Smooth muscle cell (in vitro differentiated cells): ENCODE data around the gene TMEM14A. TPM values are rescaled to one million over a fixed set of nuclear protein-coding genes. Genes with fewer than 3 reads are reported as not detected.
A peak's percentile ranks its signal among the peaks of the same experiment; 100 is the strongest.

Experiments
- DNase-seq: peaks from one replicate; lab custom pipeline; 2025; ENCODE audit not compliant: unreplicated experiment; lab: John Stamatoyannopoulos, UW
- H2AFZ ChIP-seq: fragments of 200-600 bp; sonication (generic); 2 replicates; pipeline ENCODE4 v1.6.0; 2016; ENCODE audit warnings: antibody characterized with exemption, low read depth, mild to moderate bottlenecking
- H3F3A ChIP-seq: fragments of 200-600 bp; sonication (generic); 2 replicates; pipeline ENCODE4 v1.6.0; 2017; ENCODE audit warnings: antibody characterized with exemption, low read depth
- H3K27ac ChIP-seq: fragments of 200-600 bp; sonication (generic); 2 replicates; pipeline ENCODE4 v1.5.1; 2016; ENCODE audit warnings: low read depth, mild to moderate bottlenecking
- H3K27me3 ChIP-seq: fragments of 200-600 bp; sonication (generic); 2 replicates; pipeline ENCODE4 v1.6.1; 2016; ENCODE audit warnings: low read depth, mild to moderate bottlenecking
- H3K36me3 ChIP-seq: fragments of 200-600 bp; sonication (generic); 2 replicates; pipeline ENCODE4 v1.5.1; 2016; ENCODE audit warnings: low read depth
- H3K4me1 ChIP-seq: fragments of 200-600 bp; sonication (generic); 2 replicates; pipeline ENCODE4 v1.5.1; 2016; ENCODE audit warnings: low read depth
- H3K4me2 ChIP-seq: fragments of 200-600 bp; sonication (generic); 2 replicates; pipeline ENCODE4 v1.6.0; 2016; ENCODE audit warnings: mild to moderate bottlenecking
- H3K4me3 ChIP-seq: fragments of 200-600 bp; sonication (generic); 2 replicates; pipeline ENCODE4 v1.5.1; 2016; ENCODE audit warnings: mild to moderate bottlenecking
- H3K79me2 ChIP-seq: fragments of 200-600 bp; sonication (generic); 2 replicates; pipeline ENCODE4 v1.6.0; 2016; ENCODE audit warnings: low read depth, mild to moderate bottlenecking
- H3K9ac ChIP-seq: fragments of 200-600 bp; sonication (generic); 2 replicates; pipeline ENCODE4 v1.6.0; 2016; ENCODE audit warnings: low read depth
- H3K9me3 ChIP-seq: fragments of 200-600 bp; sonication (generic); replicated peaks from 2 replicates; pipeline ENCODE4 v1.5.1; 2016; ENCODE audit warnings: low read depth
- H4K20me1 ChIP-seq: fragments of 200-600 bp; sonication (generic); 2 replicates; pipeline ENCODE4 v1.6.0; 2016; ENCODE audit warnings: low read depth
- CTCF ChIP-seq: fragments of 200-600 bp; sonication (generic); IDR thresholded peaks from 2 replicates; pipeline ENCODE4 v1.5.1; 2017; ENCODE audit warnings: borderline replicate concordance, mild to moderate bottlenecking, antibody characterized with exemption; ENCODE audit not compliant: insufficient read depth, poor library complexity, severe bottlenecking
- WGBS: methylation state at CpG from one replicate; pipeline ENCODE4 v1.1.7; 2016; ENCODE audit warnings: low lambda C conversion rate; 5-methylcytosine and 5-hydroxymethylcytosine counted together
- polyA plus RNA-seq: library from polyadenylated mRNA; unstranded; fragments of >200 nt; fragmentation: Nextera tagmentation; extraction: Ambion mirVana; gene quantifications from 2 replicates; pipeline ENCODE4 v1.2.1, GENCODE V29; 2016
- total RNA-seq: library from RNA; depleted of rRNA; stranded (reverse); fragments of >200 nt; gene quantifications from 2 replicates; pipeline ENCODE4 v1.2.3, GENCODE V29; 2014

The TMEM14A gene
- total and polyA plus RNA-seq, 2 experiments from 2014 or later: 68.7 to 77.7 TPM

- peaks cover 15% of the 10 kb centered on the region for H3F3A ChIP-seq
- no peak for DNase-seq
- H3K4me2 ChIP-seq: peak overlapping the region; percentile 38
- no peak for TF ChIP-seq CTCF
- H3K4me1 ChIP-seq: peaks cover 17% of the 10 kb centered on the region
- no peaks in the 10 kb centered on the region for H3K36me3 ChIP-seq
- H3K27me3 ChIP-seq: no peaks in the 10 kb centered on the region
- no peaks in the 10 kb centered on the region for H3K79me2 ChIP-seq
- no peak overlapping the region for H3K9ac ChIP-seq
- no peaks in the 10 kb centered on the region for H4K20me1 ChIP-seq
- H2AFZ ChIP-seq: peak overlapping the region; percentile 29
- 84% methylated on average over 2 of the region's 2 CpGs for WGBS
- no peak overlapping the region for H3K4me3 ChIP-seq
- peak overlapping the region; percentile 65 for H3K27ac ChIP-seq
- H3K9me3 ChIP-seq: no peaks in the 10 kb centered on the region
These were observed 54.8 kb downstream of the TMEM14A start for GRCh38 chr6:52725535-52726192.

- no peaks in the 10 kb centered on the region for H3K79me2 ChIP-seq
- H3K9me3 ChIP-seq: no peaks in the 10 kb centered on the region
- WGBS: 94% methylated on average over 2 of the region's 2 CpGs
- DNase-seq: no peak
- no peak overlapping the region for H2AFZ ChIP-seq
- no peaks in the 10 kb centered on the region for H3K27me3 ChIP-seq
- no peaks in the 10 kb centered on the region for H3K36me3 ChIP-seq
- H4K20me1 ChIP-seq: no peaks in the 10 kb centered on the region
- H3K4me1 ChIP-seq: peaks cover 17% of the 10 kb centered on the region
- H3K4me3 ChIP-seq: no peak overlapping the region
- TF ChIP-seq CTCF: no peak
- H3K4me2 ChIP-seq: peak overlapping the region; percentile 38
- H3F3A ChIP-seq: peaks cover 15% of the 10 kb centered on the region
- H3K27ac ChIP-seq: peak overlapping the region; percentile 65
- no peak overlapping the region for H3K9ac ChIP-seq
These were observed 55.3 kb downstream of the TMEM14A start for GRCh38 chr6:52726193-52726542.

GRCh38 chr6:52726741-52727535 is 56.0 kb downstream of the TMEM14A start:
- Histone ChIP-seq H3K27ac (no peak overlapping the region), H3K4me3 (no peak overlapping the region), H3K9me3 (no peaks in the 10 kb centered on the region), H2AFZ (no peak overlapping the region), H3F3A (peaks cover 15% of the 10 kb centered on the region), H3K27me3 (no peaks in the 10 kb centered on the region), H3K79me2 (no peaks in the 10 kb centered on the region), H3K4me1 (peaks cover 17% of the 10 kb centered on the region), H3K36me3 (no peaks in the 10 kb centered on the region), H4K20me1 (no peaks in the 10 kb centered on the region), H3K9ac (no peak overlapping the region), H3K4me2 (no peak overlapping the region)
- no peak for TF ChIP-seq CTCF
- 95% methylated on average over 15 of the region's 15 CpGs for WGBS
- no peak for DNase-seq
